ENCODE measurements around the gene PJA1. TPM values are rescaled to one million over a fixed set of nuclear protein-coding genes. Genes with fewer than 3 reads are reported as not detected.

PJA1 gene
- total RNA-seq, 2 donors from 2014 or later, result 9.3 to 9.8 TPM

- intact Hi-C loops (cut with DNase I), result loop anchor here (10.0 kb wide), 1 partner anchor 154 kb away; no protein-coding TSS in a partner anchor
- Histone ChIP-seq H3K9ac (ENCODE audit: low read depth in 2 of 2, low read length in 2 of 2) (no peak overlapping the region), H3K36me3 (no peaks in the 10 kb centered on the region), H3K4me1 (no peaks in the 10 kb centered on the region), H3K27ac (no peak overlapping the region), H3K4me3 (no peak overlapping the region), H3K9me3 (no peaks in the 10 kb centered on the region), H3K27me3 (peaks cover 7% of the 10 kb centered on the region)
- no peak for DNase-seq
- TF ChIP-seq CTCF (IDR thresholded peaks at IDR 0.05), result no peak
These were observed 34.8 kb downstream of the PJA1 start for GRCh38 chrX:69130439-69130838.

- Histone ChIP-seq H3K27me3 (peaks cover 7% of the 10 kb centered on the region), H3K9ac (ENCODE audit: low read depth in 2 of 2, low read length in 2 of 2) (no peak overlapping the region), H3K36me3 (no peaks in the 10 kb centered on the region), H3K4me3 (no peak overlapping the region), H3K9me3 (no peaks in the 10 kb centered on the region), H3K27ac (no peak overlapping the region), H3K4me1 (no peaks in the 10 kb centered on the region)
- no peak for TF ChIP-seq CTCF (IDR thresholded peaks at IDR 0.05)
- intact Hi-C loops (cut with DNase I), result no loop called here
- no peak for DNase-seq
These were observed 36.7 kb downstream of the PJA1 start for GRCh38 chrX:69128588-69128987.

GRCh38 chrX:69127466-69127865 is 37.8 kb downstream of the PJA1 start:
- Histone ChIP-seq H3K36me3 (no peaks in the 10 kb centered on the region), H3K27ac (no peak overlapping the region), H3K4me3 (no peak overlapping the region), H3K27me3 (peaks cover 7% of the 10 kb centered on the region), H3K9me3 (no peaks in the 10 kb centered on the region), H3K4me1 (no peaks in the 10 kb centered on the region), H3K9ac (ENCODE audit: low read depth in 2 of 2, low read length in 2 of 2) (no peak overlapping the region)
- no peak for TF ChIP-seq CTCF (IDR thresholded peaks at IDR 0.05)
- intact Hi-C loops (cut with DNase I), result no loop called here
- no peak for DNase-seq

GRCh38 chrX:69126642-69127041 is 38.6 kb downstream of the PJA1 start:
- Histone ChIP-seq H3K27me3 (peaks cover 7% of the 10 kb centered on the region), H3K27ac (no peak overlapping the region), H3K4me1 (no peaks in the 10 kb centered on the region), H3K4me3 (no peak overlapping the region), H3K9ac (ENCODE audit: low read depth in 2 of 2, low read length in 2 of 2) (no peak overlapping the region), H3K9me3 (no peaks in the 10 kb centered on the region), H3K36me3 (no peaks in the 10 kb centered on the region)
- intact Hi-C loops (cut with DNase I), result no loop called here
- TF ChIP-seq CTCF (IDR thresholded peaks at IDR 0.05), result no peak
- DNase-seq, result no peak

GRCh38 chrX:69125094-69125493 is 40.2 kb downstream of the PJA1 start:
- no peaks in the 10 kb centered on the region for H3K9me3 ChIP-seq
- intact Hi-C loops (cut with DNase I), result no loop called here
- no peak overlapping the region for H3K27ac ChIP-seq
- H3K36me3 ChIP-seq, result no peaks in the 10 kb centered on the region
- TF ChIP-seq CTCF (IDR thresholded peaks at IDR 0.05), result no peak
- H3K9ac ChIP-seq (ENCODE audit: low read depth in 2 of 2, low read length in 2 of 2), result no peak overlapping the region
- no peak for DNase-seq
- H3K4me3 ChIP-seq, result no peak overlapping the region
- peaks cover 7% of the 10 kb centered on the region for H3K27me3 ChIP-seq
- no peaks in the 10 kb centered on the region for H3K4me1 ChIP-seq

- no peak overlapping the region for H3K4me3 ChIP-seq
- peaks cover 7% of the 10 kb centered on the region for H3K27me3 ChIP-seq
- no peak overlapping the region for H3K27ac ChIP-seq
- TF ChIP-seq CTCF (IDR thresholded peaks at IDR 0.05), result no peak
- DNase-seq, result no peak
- no peaks in the 10 kb centered on the region for H3K36me3 ChIP-seq
- H3K4me1 ChIP-seq, result no peaks in the 10 kb centered on the region
- no peak overlapping the region for H3K9ac ChIP-seq (ENCODE audit: low read depth in 2 of 2, low read length in 2 of 2)
- intact Hi-C loops (cut with DNase I), result no loop called here
- H3K9me3 ChIP-seq, result no peaks in the 10 kb centered on the region
These were observed 41.1 kb downstream of the PJA1 start for GRCh38 chrX:69124108-69124507.

All from colonic mucosa (tissue), 4 donors.